Neuronal stem cell (in vitro differentiated cells): ENCODE results near the gene UQCC5.

Experiments used
- DNase-seq: peaks from one replicate; pipeline ENCODE4 v3.0.0-alpha.2; 2013; ENCODE audit warnings: low spot score
- H2AFZ ChIP-seq: one replicate; pipeline ENCODE4 v1.6.1; 2013; ENCODE audit warnings: mild to moderate bottlenecking, low read length, inconsistent platforms
- H2AK5ac ChIP-seq: 2 replicates; pipeline ENCODE4 v1.6.1; 2013; ENCODE audit warnings: low read depth, mild to moderate bottlenecking, inconsistent platforms, low read length, moderate library complexity, mixed read lengths
- H2BK120ac ChIP-seq: 2 replicates; pipeline ENCODE4 v1.6.1; 2013; ENCODE audit warnings: low read depth, mild to moderate bottlenecking, inconsistent platforms, low read length, moderate library complexity, mixed read lengths
- H2BK12ac ChIP-seq: one replicate; pipeline ENCODE4 v1.6.1; 2013; ENCODE audit warnings: low read length, inconsistent platforms
- H2BK15ac ChIP-seq: 2 replicates; pipeline ENCODE4 v1.6.1; 2013; ENCODE audit warnings: mild to moderate bottlenecking, low read length, inconsistent platforms, mixed read lengths
- H2BK5ac ChIP-seq: one replicate; pipeline ENCODE4 v1.6.1; 2013; ENCODE audit warnings: inconsistent platforms, mild to moderate bottlenecking, low read length, moderate library complexity
- H3K14ac ChIP-seq: one replicate; pipeline ENCODE4 v1.6.1; 2013; ENCODE audit warnings: low read length, inconsistent platforms
- H3K18ac ChIP-seq: 2 replicates; pipeline ENCODE4 v1.6.1; 2013; ENCODE audit warnings: low read length, inconsistent platforms
- H3K23ac ChIP-seq: 2 replicates; pipeline ENCODE4 v1.6.1; 2013; ENCODE audit warnings: low read depth, mild to moderate bottlenecking, mixed read lengths, low read length, inconsistent platforms; ENCODE audit not compliant: poor library complexity
- H3K27ac ChIP-seq: replicated peaks from 3 replicates; pipeline ENCODE4 v1.5.1; 2013; ENCODE audit warnings: low read length, inconsistent platforms
- H3K27me3 ChIP-seq, 3 experiments: 2 replicates each; pipeline ENCODE4 v1.6.1; 2013; ENCODE audit warnings: low read length in 3 of 3, mild to moderate bottlenecking in 2 of 3, inconsistent platforms in 1 of 3, low read depth in 1 of 3, mixed read lengths in 1 of 3, moderate library complexity in 1 of 3; ENCODE audit not compliant: control insufficient read depth in 3 of 3, insufficient read depth in 3 of 3
- H3K36me3 ChIP-seq, 2 donors: replicated peaks in 1 of 2; 2 replicates each; pipeline ENCODE4 v1.6.1; 2013; ENCODE audit warnings: low read length in 2 of 2; ENCODE audit not compliant: control insufficient read depth in 2 of 2, insufficient read depth in 2 of 2
- H3K4ac ChIP-seq: 2 replicates; pipeline ENCODE4 v1.6.1; 2013; ENCODE audit warnings: inconsistent platforms, mild to moderate bottlenecking, low read length, moderate library complexity
- H3K4me1 ChIP-seq, 2 donors: 1 replicate in 1 of 2; 2 replicates in 1 of 2; pipeline ENCODE4 v1.6.1; 2013; ENCODE audit warnings: low read length in 2 of 2, low read depth in 1 of 2; ENCODE audit not compliant: control insufficient read depth in 2 of 2, insufficient read depth in 1 of 2
- H3K4me2 ChIP-seq: one replicate; pipeline ENCODE4 v1.6.1; 2013; ENCODE audit warnings: mild to moderate bottlenecking, low read length, inconsistent platforms; ENCODE audit not compliant: insufficient read depth, poor library complexity, severe bottlenecking
- H3K4me3 ChIP-seq, 2 donors: 2 replicates each; pipeline ENCODE4 v1.5.1; 2013; ENCODE audit warnings: low read length in 2 of 2, mild to moderate bottlenecking in 2 of 2, inconsistent platforms in 1 of 2, moderate library complexity in 1 of 2
- H3K79me1 ChIP-seq: one replicate; pipeline ENCODE4 v1.6.1; 2013; ENCODE audit warnings: low read depth, mild to moderate bottlenecking, inconsistent platforms, low read length, moderate library complexity
- H3K9ac ChIP-seq: one replicate; pipeline ENCODE4 v1.6.1; 2013; ENCODE audit warnings: mild to moderate bottlenecking, low read depth, low read length, inconsistent platforms; ENCODE audit not compliant: poor library complexity
- H3K9me3 ChIP-seq, 2 donors: replicated peaks in 1 of 2; 2 replicates each; pipeline versions ENCODE3 to v1.6.1; 2013; ENCODE audit warnings: low read length in 2 of 2, mild to moderate bottlenecking in 2 of 2, inconsistent platforms in 1 of 2, low read depth in 1 of 2, mixed read lengths in 1 of 2, moderate library complexity in 1 of 2; ENCODE audit not compliant: control insufficient read depth in 2 of 2, insufficient read depth in 1 of 2
- H4K8ac ChIP-seq: one replicate; pipeline ENCODE4 v1.6.1; 2013; ENCODE audit warnings: low read depth, mild to moderate bottlenecking, inconsistent platforms, low read length, moderate library complexity
- H4K91ac ChIP-seq: one replicate; pipeline ENCODE4 v1.6.1; 2013; ENCODE audit warnings: low read length, low read depth, mild to moderate bottlenecking, inconsistent platforms; ENCODE audit not compliant: poor library complexity
- WGBS, 2 donors: extraction: QIAGEN DNeasy Blood & Tissue Kit; methylation state at CpG; one replicate each; pipeline ENCODE4 v1.1.7; 2013; ENCODE audit warnings: missing lambda C conversion rate in 2 of 2, mixed read lengths in 1 of 2; ENCODE audit not compliant: insufficient read length in 2 of 2, insufficient replicate concordance in 1 of 2; ENCODE audit errors: extremely low coverage in 2 of 2; 5-methylcytosine and 5-hydroxymethylcytosine counted together

UQCC5 gene

GRCh38 chr3:52502808-52503350, 33.5 kb upstream of the UQCC5 start:
- Histone ChIP-seq H4K91ac (no peak overlapping the region), H3K4ac (no peak overlapping the region), H2AK5ac (peak overlapping the region; percentile 96), H3K18ac (no peak overlapping the region), H3K9me3 (no peaks in the 10 kb centered on the region), H4K8ac (no peak overlapping the region), H3K4me3 (no peak overlapping the region), H3K23ac (no peak overlapping the region), H3K36me3 (no peaks in the 10 kb centered on the region), H3K14ac (no peak overlapping the region), H2BK120ac (no peak overlapping the region), H3K9ac (no peak overlapping the region), H2BK12ac (no peak overlapping the region), H3K27me3 (peaks cover 0 to 22% (median 0%) of the 10 kb centered on the region in 3 experiments), H3K27ac (no peak overlapping the region), H3K4me2 (no peak overlapping the region), H2BK15ac (peak overlapping the region; percentile 49), H2BK5ac (no peak overlapping the region), H3K4me1 (peaks cover 0 to 17% of the 10 kb centered on the region in 2 donors), H2AFZ (no peak overlapping the region), H3K79me1 (peaks cover 2% of the 10 kb centered on the region)
- no CpG with 5 or more reads among the region's 11 CpGs for WGBS, 2 donors
- DNase-seq, result no peak

DNA sequence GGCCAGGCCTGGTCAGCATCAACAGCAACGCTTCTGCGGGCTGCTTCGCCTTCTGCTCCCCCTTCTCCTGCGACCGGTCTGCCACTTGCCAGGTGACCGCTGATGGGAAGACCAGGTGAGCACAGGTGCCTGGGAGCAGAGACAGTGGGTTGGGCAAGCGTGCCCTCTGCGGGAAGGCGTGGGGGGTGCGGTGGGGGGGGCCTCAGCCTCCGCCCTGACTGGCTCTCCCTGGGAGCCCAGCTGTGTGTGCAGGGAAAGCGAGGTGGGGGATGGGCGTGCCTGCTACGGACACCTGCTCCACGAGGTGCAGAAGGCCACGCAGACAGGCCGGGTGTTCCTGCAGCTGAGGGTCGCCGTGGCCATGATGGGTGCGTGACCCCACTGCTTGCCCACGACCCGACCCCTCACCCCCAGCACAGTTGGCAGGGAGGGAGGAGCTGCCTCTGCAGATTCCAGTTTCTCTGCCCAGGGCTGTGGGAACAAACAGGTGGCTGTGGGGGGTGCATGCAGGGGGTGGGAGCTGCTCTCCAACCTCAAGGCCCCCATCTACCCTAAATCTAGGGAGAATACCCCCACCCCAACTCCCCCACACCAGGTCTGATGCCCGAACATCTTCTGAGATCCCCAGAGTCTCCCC, 32.5 kb upstream of the UQCC5 start:
- no peak overlapping the region for H3K4me2 ChIP-seq
- peak overlapping the region; percentile 89 for H3K18ac ChIP-seq
- H2BK5ac ChIP-seq, result peak overlapping the region; percentile 13
- peaks cover 0 to 21% (median 0%) of the 10 kb centered on the region in 3 experiments for H3K27me3 ChIP-seq
- no peak overlapping the region for H2AFZ ChIP-seq
- no peak overlapping the region for H4K8ac ChIP-seq
- no CpG with 5 or more reads among the region's 23 CpGs for WGBS, 2 donors
- H3K4me1 ChIP-seq, result peaks cover 0 to 17% of the 10 kb centered on the region in 2 donors
- no peak overlapping the region for H4K91ac ChIP-seq
- H3K4me3 ChIP-seq, result no peak overlapping the region
- H3K4ac ChIP-seq, result peak overlapping the region; percentile 84
- no peak overlapping the region for H3K9ac ChIP-seq
- H2AK5ac ChIP-seq, result peak overlapping the region; percentile 96
- no peaks in the 10 kb centered on the region for H3K36me3 ChIP-seq
- DNase-seq, result no peak
- peak overlapping the region; percentile 91 for H2BK15ac ChIP-seq
- no peak overlapping the region for H3K14ac ChIP-seq
- H2BK12ac ChIP-seq, result no peak overlapping the region
- no peak overlapping the region for H3K27ac ChIP-seq
- H3K23ac ChIP-seq, result peak overlapping the region; percentile 65
- peaks cover 2% of the 10 kb centered on the region for H3K79me1 ChIP-seq
- H3K9me3 ChIP-seq, result no peaks in the 10 kb centered on the region
- no peak overlapping the region for H2BK120ac ChIP-seq

DNA sequence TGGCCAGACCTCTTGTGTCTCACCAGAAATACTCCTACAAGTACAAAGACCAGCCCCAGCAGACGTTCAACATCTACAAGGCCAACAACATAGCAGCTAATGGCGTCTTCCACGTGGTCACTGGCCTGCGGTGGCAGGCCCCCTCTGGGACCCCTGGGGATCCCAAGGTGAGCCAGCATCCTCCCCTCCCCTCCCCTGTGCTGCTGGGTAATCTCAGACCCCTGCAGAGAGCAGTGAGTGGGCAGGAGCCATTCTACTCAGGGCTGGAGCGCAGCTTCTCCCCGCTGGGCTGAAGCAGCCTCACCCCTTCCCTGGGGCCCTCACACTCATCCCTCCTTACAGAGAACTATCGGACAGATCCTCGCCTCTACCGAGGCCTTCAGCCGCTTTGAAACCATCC, 31.4 kb upstream of the UQCC5 start:
- Histone ChIP-seq H2BK120ac (no peak overlapping the region), H3K27me3 (peaks cover 0 to 25% (median 0%) of the 10 kb centered on the region in 3 experiments), H3K18ac (peak overlapping the region; percentile 58), H3K4me3 (no peak overlapping the region), H3K4me1 (peaks cover 0 to 17% of the 10 kb centered on the region in 2 donors), H3K36me3 (no peaks in the 10 kb centered on the region), H2AK5ac (peak overlapping the region; percentile 84), H2BK15ac (peak overlapping the region; percentile 39), H4K8ac (no peak overlapping the region), H2AFZ (no peak overlapping the region), H2BK5ac (no peak overlapping the region), H4K91ac (no peak overlapping the region), H3K23ac (no peak overlapping the region), H3K9ac (no peak overlapping the region), H3K27ac (no peak overlapping the region), H3K9me3 (no peaks in the 10 kb centered on the region), H3K4me2 (no peak overlapping the region), H3K4ac (no peak overlapping the region), H2BK12ac (no peak overlapping the region), H3K79me1 (peaks cover 2% of the 10 kb centered on the region), H3K14ac (no peak overlapping the region)
- WGBS, 2 donors, result no CpG with 5 or more reads among the region's 10 CpGs
- no peak for DNase-seq

GRCh38 chr3:52506266-52506966, 30.0 kb upstream of the UQCC5 start:
- no peaks in the 10 kb centered on the region for H3K9me3 ChIP-seq
- peak overlapping the region in 1 of 2 donors; percentile 54 for H3K4me3 ChIP-seq
- peak overlapping the region; percentile 96 for H2AK5ac ChIP-seq
- DNase-seq, result no peak
- peaks cover 2% of the 10 kb centered on the region for H3K79me1 ChIP-seq
- no peak overlapping the region for H4K91ac ChIP-seq
- no peak overlapping the region for H3K14ac ChIP-seq
- no peak overlapping the region for H3K4me2 ChIP-seq
- H3K36me3 ChIP-seq, result no peaks in the 10 kb centered on the region
- no peak overlapping the region for H2BK120ac ChIP-seq
- no peak overlapping the region for H2AFZ ChIP-seq
- WGBS, 2 donors, result no CpG with 5 or more reads among the region's 27 CpGs
- no peak overlapping the region for H3K9ac ChIP-seq
- H2BK15ac ChIP-seq, result peak overlapping the region; percentile 94
- peaks cover 0 to 17% of the 10 kb centered on the region in 2 donors for H3K4me1 ChIP-seq
- no peak overlapping the region for H4K8ac ChIP-seq
- no peak overlapping the region for H3K27ac ChIP-seq
- H3K18ac ChIP-seq, result peak overlapping the region; percentile 59
- H3K23ac ChIP-seq, result peak overlapping the region; percentile 81
- peak overlapping the region; percentile 95 for H2BK12ac ChIP-seq
- H3K27me3 ChIP-seq, result peaks cover 0 to 35% (median 0%) of the 10 kb centered on the region in 3 experiments
- H2BK5ac ChIP-seq, result no peak overlapping the region
- H3K4ac ChIP-seq, result peak overlapping the region; percentile 29
